SK-N-SH treated with all-trans-retinoic acid at 6 μM for 48 hours (cell line): ENCODE measurements around the gene SEZ6L.

Experiments
- ATAC-seq: fragments of 200-7000 bp; cut with Tn5 transposase; 3 replicates; pipeline ENCODE4 v1.9.1; 2020; ENCODE audit warnings: mild to moderate bottlenecking, moderate library complexity
- ARNTL ChIP-seq: fragments of 450-650 bp; formaldehyde crosslinking; IDR thresholded peaks from 2 replicates; pipeline ENCODE4 v1.5.0; 2020; ENCODE audit warnings: low read depth, mild to moderate bottlenecking, moderate library complexity, borderline replicate concordance
- BACH2 ChIP-seq: fragments of 250-450 bp; sonication (Bioruptor Pico); IDR thresholded peaks from 2 replicates; pipeline ENCODE4 v1.9.0; 2021; ENCODE audit warnings: mild to moderate bottlenecking, borderline replicate concordance
- CREB5 ChIP-seq: fragments of 250-450 bp; sonication (Bioruptor Pico); IDR thresholded peaks from 2 replicates; pipeline ENCODE4 v1.5.1; 2020; ENCODE audit warnings: low read depth, mild to moderate bottlenecking, moderate library complexity
- CSDC2 ChIP-seq: fragments of 250-450 bp; sonication (Bioruptor Pico); IDR thresholded peaks from 2 replicates; pipeline ENCODE4 v1.5.0; 2020; ENCODE audit warnings: mild to moderate bottlenecking, moderate library complexity
- GLIS3 ChIP-seq: fragments of 250-450 bp; sonication (Bioruptor Pico); IDR thresholded peaks from 2 replicates; pipeline ENCODE4 v1.5.0; 2020; ENCODE audit warnings: mild to moderate bottlenecking, moderate library complexity
- OSR1 ChIP-seq: fragments of 250-450 bp; sonication (Bioruptor Pico); IDR thresholded peaks from 2 replicates; pipeline ENCODE4 v1.8.0; 2022; ENCODE audit warnings: moderate library complexity, mild to moderate bottlenecking, inconsistent platforms
- PATZ1 ChIP-seq: fragments of 250-450 bp; sonication (Bioruptor Pico); IDR thresholded peaks from 2 replicates; pipeline ENCODE4 v1.8.0; 2020; ENCODE audit warnings: mild to moderate bottlenecking, moderate library complexity, borderline replicate concordance
- POU6F1 ChIP-seq: fragments of 250-450 bp; sonication (Bioruptor Pico); IDR thresholded peaks from 2 replicates; pipeline ENCODE4 v1.8.0; 2021; ENCODE audit warnings: low read depth, mild to moderate bottlenecking, moderate library complexity, borderline replicate concordance
- PPARA ChIP-seq: fragments of 250-450 bp; sonication (Bioruptor Pico); IDR thresholded peaks from 2 replicates; pipeline ENCODE4 v1.5.0; 2020; ENCODE audit warnings: mild to moderate bottlenecking, borderline replicate concordance
- RARB ChIP-seq: fragments of 250-450 bp; sonication (Bioruptor Pico); IDR thresholded peaks from 2 replicates; pipeline ENCODE4 v1.8.0; 2021; ENCODE audit warnings: mild to moderate bottlenecking, moderate library complexity
- SNAI2 ChIP-seq: fragments of 250-450 bp; sonication (Bioruptor Pico); IDR thresholded peaks from 2 replicates; pipeline ENCODE4 v1.5.0; 2020; ENCODE audit warnings: mild to moderate bottlenecking, moderate library complexity
- TCF4 ChIP-seq: fragments of 250-450 bp; sonication (Bioruptor Pico); IDR thresholded peaks from 2 replicates; pipeline ENCODE4 v1.8.0; 2021; ENCODE audit warnings: mild to moderate bottlenecking, moderate library complexity, borderline replicate concordance
- TSHZ2 ChIP-seq: fragments of 250-450 bp; sonication (Bioruptor Pico); IDR thresholded peaks from 2 replicates; pipeline ENCODE4 v1.5.0; 2020; ENCODE audit warnings: mild to moderate bottlenecking, moderate library complexity
- ZFP3 ChIP-seq: fragments of 250-450 bp; sonication (Bioruptor Pico); IDR thresholded peaks from 2 replicates; pipeline ENCODE4 v1.5.0; 2020; ENCODE audit warnings: mild to moderate bottlenecking, moderate library complexity
- ZFP30 ChIP-seq: fragments of 450-650 bp; formaldehyde crosslinking; IDR thresholded peaks from 2 replicates; pipeline ENCODE4 v1.5.0; 2022; ENCODE audit warnings: mild to moderate bottlenecking, moderate library complexity
- ZNF70 ChIP-seq: fragments of 450-650 bp; formaldehyde crosslinking; IDR thresholded peaks from 2 replicates; pipeline ENCODE4 v1.5.0; 2020; ENCODE audit warnings: mild to moderate bottlenecking, moderate library complexity
- ZNF8 ChIP-seq: fragments of 450-650 bp; formaldehyde crosslinking; IDR thresholded peaks from 2 replicates; pipeline ENCODE4 v1.5.0; 2020; ENCODE audit warnings: mild to moderate bottlenecking, moderate library complexity

Gene SEZ6L

GRCh38 chr22:26431261-26431995, 262.2 kb downstream of the SEZ6L start:
- TF ChIP-seq OSR1 (CRISPR knock-in tag) (no peak), TSHZ2 (CRISPR knock-in tag) (no peak), ZNF70 (no peak), PATZ1 (CRISPR knock-in tag) (no peak), ZFP3 (CRISPR knock-in tag) (no peak), PPARA (CRISPR knock-in tag) (no peak), TCF4 (no peak), ZNF8 (CRISPR knock-in tag) (no peak), CSDC2 (CRISPR knock-in tag) (no peak), ARNTL (no peak)
- ATAC-seq, result no peak

- no peak for TF ChIP-seq OSR1 (CRISPR knock-in tag)
- TF ChIP-seq ZNF70, result no peak
- no peak for TF ChIP-seq POU6F1 (CRISPR knock-in tag)
- no peak for TF ChIP-seq CREB5
- no peak for TF ChIP-seq RARB (CRISPR knock-in tag)
- TF ChIP-seq BACH2, result no peak
- no peak for TF ChIP-seq ZFP30 (CRISPR knock-in tag)
- TF ChIP-seq TCF4, result no peak
- no peak for TF ChIP-seq PPARA (CRISPR knock-in tag)
- no peak for TF ChIP-seq SNAI2
- no peak for TF ChIP-seq ZNF8 (CRISPR knock-in tag)
- TF ChIP-seq GLIS3 (CRISPR knock-in tag), result no peak
- TF ChIP-seq, all 23 proteins: peak for 0
- ATAC-seq, result no peak
Measured at GRCh38 chr22:26432619-26433311, 263.5 kb downstream of the SEZ6L start.
